Stimulated activated CD8-positive, alpha-beta memory T cell treated with anti-CD3 and anti-CD28 coated beads, Interleukin-7, amount 100 ng/mL, for 48 hours (primary cell): ENCODE data around the gene DYNLL1.
"Not testable (repeated sequence)": the region's sequence is repeated elsewhere in the genome, so short reads cannot be mapped to it uniquely, and the experiment has no call there.

Experiments used
- DNase-seq, 2 donors: peaks; one replicate each; pipeline ENCODE4 v3.0.0-alpha.2; 2020; ENCODE audit warnings: low read depth in 1 of 2; ENCODE audit errors: extremely low read depth in 1 of 2

Gene DYNLL1

GRCh38 chr12:120473807-120474615, 21.9 kb upstream of the DYNLL1 start:
- no peak for DNase-seq

- DNase-seq, result no peak
These were observed 21.3 kb upstream of the DYNLL1 start for GRCh38 chr12:120474616-120474960.

- no peak for DNase-seq
These were observed 20.3 kb upstream of the DYNLL1 start for GRCh38 chr12:120475643-120476042.

GRCh38 chr12:120479458-120479857, 16.5 kb upstream of the DYNLL1 start:
- no peak for DNase-seq

- DNase-seq, result no peak
These were observed 15.7 kb upstream of the DYNLL1 start for GRCh38 chr12:120480211-120480610.

- DNase-seq, result no peak
These were observed 14.7 kb upstream of the DYNLL1 start for GRCh38 chr12:120481022-120481767.

GRCh38 chr12:120483621-120484020, 12.3 kb upstream of the DYNLL1 start:
- DNase-seq, result no peak

GRCh38 chr12:120485961-120486881, 9.7 kb upstream of the DYNLL1 start:
- no peak for DNase-seq

- not testable (repeated sequence) for DNase-seq
These were observed 8.4 kb upstream of the DYNLL1 start for GRCh38 chr12:120487552-120487951.

GRCh38 chr12:120488057-120488640, 7.8 kb upstream of the DYNLL1 start:
- DNase-seq, result no peak

GRCh38 chr12:120489018-120489417, 6.9 kb upstream of the DYNLL1 start:
- no peak for DNase-seq

- no peak for DNase-seq
These were observed 5.6 kb upstream of the DYNLL1 start for GRCh38 chr12:120490325-120490724.

GRCh38 chr12:120490833-120491512, 4.9 kb upstream of the DYNLL1 start:
- no peak for DNase-seq

GRCh38 chr12:120495186-120495730, 655 bp upstream of the DYNLL1 start:
- no peak for DNase-seq

GRCh38 chr12:120496413-120497340, 764 bp downstream of the DYNLL1 start:
- peak in 1 of 2 donors; percentile 29 for DNase-seq

- no peak for DNase-seq
These were observed 1.7 kb downstream of the DYNLL1 start for GRCh38 chr12:120497524-120498150.

GRCh38 chr12:120498870-120499515, 3.1 kb downstream of the DYNLL1 start:
- no peak for DNase-seq

- no peak for DNase-seq
These were observed 4.7 kb downstream of the DYNLL1 start for GRCh38 chr12:120500581-120500980.
